Measurements from ENCODE around the gene XRCC6.
A peak's percentile ranks its signal among the peaks of the same experiment; 100 is the strongest.
"Not testable (repeated sequence)": the region's sequence is repeated elsewhere in the genome, so short reads cannot be mapped to it uniquely, and the experiment has no call there.

Gene XRCC6

GRCh38 chr22:41589391-41590241, 31.5 kb upstream of the XRCC6 start, which contains the start of gene PMM1:
TSS of gene PMM1 (minus strand) at chr22:41589840. CDS start at chr22:41589805, 35 bp downstream.
- peak within 1 kb of the TSS; percentile 88 for H3K27ac ChIP-seq
- TF ChIP-seq CTCF (conservative IDR thresholded peaks at IDR 0.05) = no peak

GRCh38 chr22:41593336-41593960, 27.6 kb upstream of the XRCC6 start:
- H3K27ac ChIP-seq = not testable (repeated sequence)

GRCh38 chr22:41595703-41596102, 25.4 kb upstream of the XRCC6 start:
- H3K27ac ChIP-seq = no peak overlapping the region
- TF ChIP-seq CTCF (conservative IDR thresholded peaks at IDR 0.05) = no peak

- TF ChIP-seq CTCF (conservative IDR thresholded peaks at IDR 0.05) = peak; percentile 81
- no peak overlapping the region for H3K27ac ChIP-seq
Measured at GRCh38 chr22:41596776-41597634, 24.1 kb upstream of the XRCC6 start.

- no peak overlapping the region for H3K27ac ChIP-seq
Measured at GRCh38 chr22:41597635-41597953, 23.5 kb upstream of the XRCC6 start.

GRCh38 chr22:41598081-41598480, 23.0 kb upstream of the XRCC6 start:
- no peak for TF ChIP-seq CTCF (conservative IDR thresholded peaks at IDR 0.05)
- no peak overlapping the region; the same call in 1 of the 2 replicates for H3K27ac ChIP-seq

More at GRCh38 chr22:41597635-41597953, 23.5 kb upstream of the XRCC6 start:
- TF ChIP-seq CTCF (conservative IDR thresholded peaks at IDR 0.05) = peak; percentile 38

- H3K27ac ChIP-seq = no peak overlapping the region
- no peak for TF ChIP-seq CTCF (conservative IDR thresholded peaks at IDR 0.05)
Measured at GRCh38 chr22:41598891-41599635, 22.0 kb upstream of the XRCC6 start.

All from VCaP (cell line).